GM23338 (cell line): Measurements from ENCODE around the gene KRTAP5-6. TPM values are rescaled to one million over a fixed set of nuclear protein-coding genes. Genes with fewer than 3 reads are reported as not detected.

Experiments
- ATAC-seq: fragments of 200-7000 bp; cut with Tn5 transposase; 3 replicates; pipeline ENCODE4 v1.9.1; 2020
- DNase-seq: peaks from one replicate; pipeline ENCODE4 v3.0.0-alpha.2; 2015; ENCODE audit warnings: low spot score
- H2AFZ ChIP-seq: fragments of 200-600 bp; sonication (generic); 2 replicates; pipeline ENCODE4 v1.8.0; 2016; ENCODE audit warnings: antibody characterized with exemption, mild to moderate bottlenecking, moderate library complexity
- H3F3A ChIP-seq: fragments of 200-600 bp; sonication (generic); replicated peaks from 2 replicates; pipeline ENCODE4 v1.8.0; 2017; ENCODE audit warnings: antibody characterized with exemption, mixed run types, low read depth
- H3K27ac ChIP-seq: fragments of 200-600 bp; sonication (generic); 2 replicates; pipeline ENCODE4 v1.6.1; 2016; ENCODE audit warnings: low read depth
- H3K27me3 ChIP-seq: fragments of 200-600 bp; sonication (generic); 2 replicates; pipeline ENCODE4 v1.8.0; 2016; ENCODE audit warnings: mild to moderate bottlenecking, mixed run types, moderate library complexity; ENCODE audit not compliant: insufficient read depth
- H3K36me3 ChIP-seq: fragments of 200-600 bp; sonication (generic); 2 replicates; pipeline ENCODE4 v1.8.0; 2016; ENCODE audit warnings: mild to moderate bottlenecking; ENCODE audit not compliant: insufficient read depth
- H3K4me1 ChIP-seq: fragments of 200-600 bp; sonication (generic); 2 replicates; pipeline ENCODE4 v1.8.0; 2016; ENCODE audit warnings: mild to moderate bottlenecking, moderate library complexity; ENCODE audit not compliant: insufficient read depth
- H3K4me2 ChIP-seq: fragments of 200-600 bp; sonication (generic); 2 replicates; pipeline ENCODE4 v1.7.1; 2017; ENCODE audit warnings: mixed run types
- H3K4me3 ChIP-seq: fragments of 200-600 bp; sonication (generic); 2 replicates; pipeline ENCODE4 v1.6.1; 2016; ENCODE audit warnings: mixed run types
- H3K79me2 ChIP-seq: fragments of 200-600 bp; sonication (generic); replicated peaks from 2 replicates; pipeline ENCODE4 v1.8.0; 2017; ENCODE audit warnings: mild to moderate bottlenecking; ENCODE audit not compliant: insufficient read depth
- H3K9me2 ChIP-seq: fragments of 200-600 bp; sonication (generic); 2 replicates; pipeline ENCODE4 v1.8.0; 2017; ENCODE audit not compliant: insufficient read depth
- H4K20me1 ChIP-seq: fragments of 200-600 bp; sonication (generic); replicated peaks from 2 replicates; pipeline ENCODE4 v1.8.0; 2017; ENCODE audit warnings: mild to moderate bottlenecking; ENCODE audit not compliant: insufficient read depth
- H3K27ac Mint-ChIP-seq: 2 replicates; pipeline ENCODE4 v1.8.0; 2020; ENCODE audit warnings: inconsistent platforms, mild to moderate bottlenecking, moderate library complexity, mixed read lengths
- H3K27me3 Mint-ChIP-seq: 3 replicates; pipeline ENCODE4 v1.8.0; 2022; ENCODE audit warnings: low read depth, mild to moderate bottlenecking, moderate library complexity, mixed read lengths, inconsistent platforms; ENCODE audit not compliant: insufficient read depth, poor library complexity
- H3K36me3 Mint-ChIP-seq: 3 replicates; pipeline ENCODE4 v1.8.0; 2021; ENCODE audit warnings: low read depth, mild to moderate bottlenecking, inconsistent platforms, moderate library complexity, mixed read lengths
- H3K4me1 Mint-ChIP-seq: 3 replicates; pipeline ENCODE4 v1.8.0; 2020; ENCODE audit warnings: mild to moderate bottlenecking, inconsistent platforms, mixed read lengths
- H3K4me3 Mint-ChIP-seq: 3 replicates; pipeline ENCODE4 v1.8.0; 2021; ENCODE audit warnings: moderate library complexity, mild to moderate bottlenecking, inconsistent platforms, mixed read lengths
- H3K9me3 Mint-ChIP-seq: 3 replicates; pipeline ENCODE4 v1.8.0; 2020; ENCODE audit warnings: moderate library complexity, mild to moderate bottlenecking, inconsistent platforms, mixed read lengths
- CREB1 ChIP-seq: fragments of 250-450 bp; sonication (Bioruptor Pico); IDR thresholded peaks from 2 replicates; pipeline ENCODE4 v1.5.0; 2020; ENCODE audit warnings: low read depth, mild to moderate bottlenecking, moderate library complexity
- ETS1 ChIP-seq: IDR thresholded peaks from 2 replicates; pipeline ENCODE4 v1.6.1; 2016; ENCODE audit warnings: antibody characterized with exemption
- EZH2 ChIP-seq: fragments of 200-600 bp; sonication (generic); IDR thresholded peaks from one replicate; pipeline ENCODE4 v1.8.0; 2017; ENCODE audit warnings: antibody characterized with exemption, mild to moderate bottlenecking, low read depth; ENCODE audit not compliant: unreplicated experiment
- EZH2phosphoT487 ChIP-seq: fragments of 200-600 bp; sonication (generic); IDR thresholded peaks from one replicate; pipeline ENCODE4 v1.8.1; 2018; ENCODE audit warnings: antibody characterized with exemption; ENCODE audit not compliant: unreplicated experiment
- JUNB ChIP-seq: IDR thresholded peaks from one replicate; pipeline ENCODE4 v1.6.1; 2016; ENCODE audit warnings: antibody characterized with exemption; ENCODE audit not compliant: unreplicated experiment
- NANOG ChIP-seq: IDR thresholded peaks from 2 replicates; pipeline ENCODE4 v1.6.1; 2016; ENCODE audit warnings: antibody characterized with exemption, borderline replicate concordance
- ZNF114 ChIP-seq: fragments of 250-450 bp; sonication (Bioruptor Pico); IDR thresholded peaks from 2 replicates; pipeline ENCODE4 v1.5.0; 2020; ENCODE audit warnings: mild to moderate bottlenecking, moderate library complexity
- ZNF331 ChIP-seq: fragments of 250-450 bp; sonication (Bioruptor Pico); IDR thresholded peaks from 2 replicates; pipeline ENCODE4 v1.5.0; 2020; ENCODE audit warnings: low read depth, mild to moderate bottlenecking, moderate library complexity
- ZNF462 ChIP-seq: fragments of 250-450 bp; sonication (Bioruptor Pico); IDR thresholded peaks from 2 replicates; pipeline ENCODE4 v1.5.0; 2020; ENCODE audit warnings: mild to moderate bottlenecking, moderate library complexity
- polyA plus RNA-seq: library from polyadenylated mRNA; unstranded; fragments of >200 nt; fragmentation: Nextera tagmentation; extraction: Ambion mirVana; gene quantifications from 2 replicates; pipeline ENCODE4 v1.2.1, GENCODE V29; 2016
- total RNA-seq: library from RNA; depleted of rRNA; stranded (reverse); fragments of >200 nt; shearing (Covaris generic); gene quantifications from 2 replicates; pipeline ENCODE4 v1.2.3, GENCODE V29; 2014

KRTAP5-6 gene
- total and polyA plus RNA-seq, 2 experiments from 2014 or later: not detected

DNA sequence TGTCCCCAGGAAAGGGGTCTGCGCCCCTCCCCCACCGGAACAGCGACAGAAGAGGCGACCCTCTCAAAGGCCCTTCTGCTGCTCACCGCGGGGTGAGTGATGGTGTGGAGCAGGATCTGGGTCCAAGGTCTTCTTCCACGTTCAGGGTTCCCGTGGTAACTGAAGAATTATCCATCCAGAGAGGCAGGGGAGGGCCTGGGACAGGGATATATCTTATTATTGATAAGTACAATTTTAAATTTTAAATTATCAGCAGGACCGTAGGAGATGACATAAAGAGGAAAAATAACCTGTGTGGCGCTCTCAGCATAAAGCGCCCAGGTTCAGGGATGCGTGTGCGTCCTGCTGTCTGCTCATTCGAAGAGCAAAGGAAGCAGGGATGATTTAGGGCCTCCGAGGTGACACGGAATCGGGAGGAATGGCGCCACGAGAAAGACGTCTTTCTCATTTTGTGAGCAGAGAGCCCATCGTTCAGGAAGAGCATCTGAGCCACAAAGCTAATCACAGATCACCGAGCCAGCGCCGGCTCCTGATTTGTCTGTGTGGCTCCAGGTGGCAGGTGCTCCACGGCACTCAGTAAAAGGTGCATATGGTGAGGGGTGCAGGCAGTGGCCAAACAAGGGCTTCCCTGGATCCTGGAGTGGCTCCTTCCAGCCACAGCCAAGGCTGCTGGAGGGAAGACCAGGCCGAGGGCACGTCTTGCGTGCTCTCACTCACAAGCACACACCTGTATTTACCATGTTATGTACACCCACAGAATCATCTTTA, 48.2 kb upstream of the KRTAP5-6 start (continued):
- TF ChIP-seq ZNF462 (no peak), JUNB (no peak), NANOG (no peak), EZH2phosphoT487 (no peak), ZNF114 (CRISPR knock-in tag) (no peak)

DNA sequence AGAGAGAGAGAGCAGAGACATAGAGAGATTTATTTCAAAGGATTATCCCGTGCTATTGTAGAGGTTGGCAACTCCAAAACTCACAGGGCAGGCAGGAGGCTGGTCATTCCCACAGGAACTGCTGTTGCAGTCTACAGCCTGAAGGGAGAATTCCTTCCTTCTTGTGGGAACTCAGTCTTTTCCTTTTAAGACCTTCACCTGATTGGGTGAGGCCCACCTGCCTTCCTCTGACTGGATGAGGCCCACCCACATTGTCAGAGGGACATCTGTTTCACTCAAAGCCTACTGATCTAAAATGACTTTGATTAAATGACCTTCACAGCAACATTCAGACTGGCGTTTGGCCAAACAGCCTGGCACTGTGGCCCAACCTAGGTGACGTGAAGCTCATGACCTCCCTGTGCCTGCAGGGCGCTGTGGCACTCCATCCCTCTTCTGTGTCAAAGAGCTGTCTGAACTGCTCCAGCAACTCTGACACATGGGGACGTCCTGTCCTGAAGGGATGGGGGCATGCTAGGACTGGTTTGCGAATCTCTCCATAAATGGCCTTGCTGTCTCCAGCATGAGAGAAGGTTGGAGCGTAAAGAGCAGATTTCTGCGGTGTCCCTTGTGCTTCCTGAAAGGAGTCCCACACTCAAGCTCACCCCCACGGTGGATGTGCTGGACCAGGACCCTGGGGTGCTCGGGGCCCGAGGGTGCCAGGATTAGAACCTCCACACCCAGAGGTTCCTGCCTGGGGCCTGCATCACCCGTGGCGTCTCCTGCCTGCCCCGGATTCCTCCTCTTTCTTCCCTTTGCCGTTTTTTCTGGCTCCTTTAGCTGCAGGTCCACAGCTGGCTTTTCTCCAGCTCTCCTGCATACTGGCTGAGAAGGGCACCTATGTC, 46.7 kb upstream of the KRTAP5-6 start:
- peaks cover 2% of the 10 kb centered on the region for H3K27me3 Mint-ChIP-seq
- H3K27ac ChIP-seq: no peak overlapping the region
- H3K36me3 Mint-ChIP-seq: no peaks in the 10 kb centered on the region
- no peaks in the 10 kb centered on the region for H3K9me2 ChIP-seq
- no peak overlapping the region for H3K27ac Mint-ChIP-seq
- H3K4me1 Mint-ChIP-seq: 0 out of 3 replicates have a peak, but pooled peaks cover 2% of the 10 kb centered on the region
- no peak overlapping the region for H3K4me2 ChIP-seq
- no peaks in the 10 kb centered on the region for H4K20me1 ChIP-seq
- H3K27me3 ChIP-seq: no peaks in the 10 kb centered on the region
- no peaks in the 10 kb centered on the region for H3K79me2 ChIP-seq
- no peaks in the 10 kb centered on the region for H3K4me1 ChIP-seq
- H2AFZ ChIP-seq: no peak overlapping the region
- no peak overlapping the region for H3K4me3 ChIP-seq
- peak; percentile 34 for DNase-seq
- H3F3A ChIP-seq: no peaks in the 10 kb centered on the region
- H3K9me3 Mint-ChIP-seq: no peaks in the 10 kb centered on the region; the same call in 2 of the 3 replicates
- TF ChIP-seq ZNF331 (CRISPR knock-in tag): no peak
- TF ChIP-seq NANOG: no peak
- no peak for TF ChIP-seq JUNB
- TF ChIP-seq CREB1: no peak
- no peak for TF ChIP-seq EZH2
- no peak for TF ChIP-seq ZNF114 (CRISPR knock-in tag)
- no peak for TF ChIP-seq ETS1
- no peak for ATAC-seq
- H3K36me3 ChIP-seq: no peaks in the 10 kb centered on the region
- no peak overlapping the region for H3K4me3 Mint-ChIP-seq
